HG03342 (cell line): ENCODE measurements around the gene GRK7.

Experiments used
- ATAC-seq: cut with Tn5 transposase; IDR thresholded peaks from one replicate; pipeline ENCODE4 v1.9.1; 2021; ENCODE audit warnings: mild to moderate bottlenecking, moderate library complexity; ENCODE audit not compliant: unreplicated experiment

GRK7 gene

GRCh38 chr3:141763088-141763750 is at the start of gene GRK7:
TSS of gene GRK7 (plus strand) at chr3:141763408. CDS start at chr3:141778285, 14,877 bp downstream.
- ATAC-seq: no peak

GRCh38 chr3:141714671-141715070 is 48.5 kb upstream of the GRK7 start:
- no peak for ATAC-seq

GRCh38 chr3:141722081-141722480 is 41.1 kb upstream of the GRK7 start:
- ATAC-seq: no peak

- ATAC-seq: no peak
Measured at GRCh38 chr3:141722648-141723047, 40.6 kb upstream of the GRK7 start.

GRCh38 chr3:141723255-141723654 is 40.0 kb upstream of the GRK7 start:
- ATAC-seq: no peak

GRCh38 chr3:141724186-141724585 is 39.0 kb upstream of the GRK7 start:
- no peak for ATAC-seq

GRCh38 chr3:141725036-141725435 is 38.2 kb upstream of the GRK7 start:
- ATAC-seq: no peak

- no peak for ATAC-seq
Measured at GRCh38 chr3:141726483-141726882, 36.7 kb upstream of the GRK7 start.

- no peak for ATAC-seq
Measured at GRCh38 chr3:141728355-141728892, 34.8 kb upstream of the GRK7 start.

GRCh38 chr3:141729240-141729639 is 34.0 kb upstream of the GRK7 start:
- no peak for ATAC-seq

GRCh38 chr3:141735176-141735575 is 28.0 kb upstream of the GRK7 start:
- ATAC-seq: no peak

- ATAC-seq: no peak
Measured at GRCh38 chr3:141735770-141736465, 27.3 kb upstream of the GRK7 start.

GRCh38 chr3:141737093-141737492 is 26.1 kb upstream of the GRK7 start:
- ATAC-seq: no peak

- no peak for ATAC-seq
Measured at GRCh38 chr3:141737678-141738021, 25.6 kb upstream of the GRK7 start.

- peak; percentile 94 for ATAC-seq
Measured at GRCh38 chr3:141738022-141738890, 25.0 kb upstream of the GRK7 start, which contains the start of gene RNF7. TSS of gene RNF7 (plus strand) at chr3:141738298. CDS start at chr3:141738342, 44 bp downstream.

- ATAC-seq: no peak
Measured at GRCh38 chr3:141738891-141739363, 24.3 kb upstream of the GRK7 start.

- ATAC-seq: no peak
Measured at GRCh38 chr3:141739731-141740130, 23.5 kb upstream of the GRK7 start.

GRCh38 chr3:141740349-141740748 is 22.9 kb upstream of the GRK7 start:
- no peak for ATAC-seq

- no peak for ATAC-seq
Measured at GRCh38 chr3:141743305-141743704, 19.9 kb upstream of the GRK7 start.

- ATAC-seq: no peak
Measured at GRCh38 chr3:141746962-141747361, 16.2 kb upstream of the GRK7 start.

- no peak for ATAC-seq
Measured at GRCh38 chr3:141753399-141753798, 9.8 kb upstream of the GRK7 start.
